VCaP (cell line): ENCODE measurements around the gene RECQL5.

Source experiments
- H3K27ac ChIP-seq: fragments of 450-650 bp; 2 replicates; pipeline ENCODE4 v1.5.1; 2017
- CTCF ChIP-seq: fragments of 450-650 bp; conservative IDR thresholded peaks from 2 replicates; pipeline ENCODE4 v1.5.1; 2017; ENCODE audit warnings: mild to moderate bottlenecking, moderate library complexity

The RECQL5 gene

GRCh38 chr17:75692976-75693375 lies 26.0 kb upstream of the RECQL5 start:
- peak overlapping the region; percentile 76 for H3K27ac ChIP-seq

GRCh38 chr17:75691801-75692626 lies 25.1 kb upstream of the RECQL5 start:
- no peak for TF ChIP-seq CTCF
- H3K27ac ChIP-seq: peak overlapping the region; percentile 76

More at GRCh38 chr17:75692976-75693375, 26.0 kb upstream of the RECQL5 start:
- TF ChIP-seq CTCF: no peak

- TF ChIP-seq CTCF: no peak
- peak overlapping the region; percentile 76; the same call in 1 of the 2 replicates for H3K27ac ChIP-seq
These were observed 24.4 kb upstream of the RECQL5 start for GRCh38 chr17:75691371-75691791.

GRCh38 chr17:75689441-75689873 lies 22.5 kb upstream of the RECQL5 start:
- no peak overlapping the region for H3K27ac ChIP-seq
- no peak for TF ChIP-seq CTCF

- no peak for TF ChIP-seq CTCF
- no peak overlapping the region for H3K27ac ChIP-seq
These were observed 21.4 kb upstream of the RECQL5 start for GRCh38 chr17:75688209-75688825.

- TF ChIP-seq CTCF: no peak
- no peak overlapping the region for H3K27ac ChIP-seq
These were observed 18.5 kb upstream of the RECQL5 start for GRCh38 chr17:75685499-75685898.

- no peak overlapping the region for H3K27ac ChIP-seq
- TF ChIP-seq CTCF: no peak
These were observed 18.0 kb upstream of the RECQL5 start for GRCh38 chr17:75684924-75685323.
